ENCODE measurements around the gene COL9A1.

- TF ChIP-seq REST (IDR thresholded peaks at IDR 0.05): no peak
- no peak for TF ChIP-seq RAD21 (conservative IDR thresholded peaks at IDR 0.05 in 1 of 2, IDR thresholded peaks at IDR 0.05 in 1 of 2)
- no peak for TF ChIP-seq EP300 (IDR thresholded peaks at IDR 0.05)
- TF ChIP-seq CTCF (IDR thresholded peaks at IDR 0.05): no peak
- TF ChIP-seq PBX3 (IDR thresholded peaks at IDR 0.05): no peak
- TF ChIP-seq CEBPB (IDR thresholded peaks at IDR 0.05): no peak
- no peak for TF ChIP-seq POLR2A (IDR thresholded peaks at IDR 0.05; ENCODE audit: low read length)
- no peak for TF ChIP-seq E2F6 (IDR thresholded peaks at IDR 0.05; ENCODE audit: borderline replicate concordance, low read depth)
- no peak for TF ChIP-seq BHLHE40 (IDR thresholded peaks at IDR 0.05; ENCODE audit: low read depth, low read length)
- TF ChIP-seq PHF8 (IDR thresholded peaks at IDR 0.05; ENCODE audit: borderline replicate concordance, low read depth): no peak
- no peak for TF ChIP-seq MAFK (IDR thresholded peaks at IDR 0.05; ENCODE audit: partially characterized antibody)
- TF ChIP-seq RCOR1 (IDR thresholded peaks at IDR 0.05; ENCODE audit: low read depth, low read length): no peak
- TF ChIP-seq KDM1A (IDR thresholded peaks at IDR 0.05; ENCODE audit: low read depth): no peak
- no peak for TF ChIP-seq CBX8 (IDR thresholded peaks at IDR 0.05)
Observed at GRCh38 chr6:70176842-70177550, 125.9 kb downstream of the COL9A1 start.
